ENCODE results near the gene CLASP1.

GRCh38 chr2:121333231-121333630, 316.0 kb downstream of the CLASP1 start:
- no peak for TF ChIP-seq CTCF (IDR thresholded peaks at IDR 0.05; ENCODE audit: low read depth, low read length)
- no peak for TF ChIP-seq EZH2phosphoT487 (IDR thresholded peaks at IDR 0.05; ENCODE audit: low read depth)
